Vagina (tissue), 2 donors: ENCODE measurements around the gene PPP6R2.

Experiments
- POLR2A ChIP-seq, 2 donors: fragments of 450-650 bp; IDR thresholded peaks; one replicate each; pipeline ENCODE4 v1.6.1; 2017; ENCODE audit warnings: antibody characterized with exemption in 2 of 2, mild to moderate bottlenecking in 2 of 2, moderate library complexity in 2 of 2
- POLR2AphosphoS5 ChIP-seq, 2 donors: sonication (generic); formaldehyde crosslinking; IDR thresholded peaks; one replicate each; pipeline ENCODE4 v1.9.0; 2017; ENCODE audit warnings: antibody characterized with exemption in 2 of 2, mild to moderate bottlenecking in 2 of 2, low read depth in 1 of 2; ENCODE audit not compliant: insufficient read depth in 1 of 2
- TF ChIP-seq, protein P1 (sequence below), 3 experiments: fragments of 450-650 bp in 2 of 3; fragments of 200-600 bp in 1 of 3; sonication (generic) in 1 of 3; IDR thresholded peaks; one replicate each; pipeline ENCODE4 v1.5.1; 2017 to 2019; ENCODE audit warnings: antibody characterized with exemption in 3 of 3, mild to moderate bottlenecking in 2 of 3, moderate library complexity in 2 of 3

DNA sequence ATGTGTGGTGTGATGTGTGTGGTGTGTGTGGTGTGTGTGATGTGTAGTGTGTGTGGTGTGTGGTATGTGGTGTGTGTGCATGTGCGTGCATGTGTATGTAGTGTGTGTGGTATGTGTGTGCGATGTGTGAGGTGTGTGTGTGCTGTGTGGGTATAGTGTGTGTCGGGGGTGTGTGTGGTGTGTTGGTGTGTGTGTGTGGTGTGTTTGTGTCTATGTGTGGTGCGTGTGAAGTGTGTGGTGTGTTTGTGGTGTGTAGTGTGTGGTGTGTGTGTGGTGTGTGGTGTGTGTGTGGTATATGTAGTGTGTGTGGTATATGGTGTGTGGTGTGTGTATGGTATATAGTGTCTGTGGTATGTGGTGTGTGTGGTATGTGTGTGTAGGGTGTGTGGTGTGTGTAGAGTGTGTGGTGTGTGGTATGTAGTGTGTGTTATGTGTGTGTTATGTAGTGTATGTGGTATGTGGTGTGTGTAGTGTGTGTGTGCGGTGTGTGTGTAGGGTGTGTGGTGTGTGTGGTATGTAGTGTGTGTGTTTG, 5.0 kb upstream of the PPP6R2 start:
- TF ChIP-seq, protein P1, sequence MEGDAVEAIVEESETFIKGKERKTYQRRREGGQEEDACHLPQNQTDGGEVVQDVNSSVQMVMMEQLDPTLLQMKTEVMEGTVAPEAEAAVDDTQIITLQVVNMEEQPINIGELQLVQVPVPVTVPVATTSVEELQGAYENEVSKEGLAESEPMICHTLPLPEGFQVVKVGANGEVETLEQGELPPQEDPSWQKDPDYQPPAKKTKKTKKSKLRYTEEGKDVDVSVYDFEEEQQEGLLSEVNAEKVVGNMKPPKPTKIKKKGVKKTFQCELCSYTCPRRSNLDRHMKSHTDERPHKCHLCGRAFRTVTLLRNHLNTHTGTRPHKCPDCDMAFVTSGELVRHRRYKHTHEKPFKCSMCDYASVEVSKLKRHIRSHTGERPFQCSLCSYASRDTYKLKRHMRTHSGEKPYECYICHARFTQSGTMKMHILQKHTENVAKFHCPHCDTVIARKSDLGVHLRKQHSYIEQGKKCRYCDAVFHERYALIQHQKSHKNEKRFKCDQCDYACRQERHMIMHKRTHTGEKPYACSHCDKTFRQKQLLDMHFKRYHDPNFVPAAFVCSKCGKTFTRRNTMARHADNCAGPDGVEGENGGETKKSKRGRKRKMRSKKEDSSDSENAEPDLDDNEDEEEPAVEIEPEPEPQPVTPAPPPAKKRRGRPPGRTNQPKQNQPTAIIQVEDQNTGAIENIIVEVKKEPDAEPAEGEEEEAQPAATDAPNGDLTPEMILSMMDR (IDR thresholded peaks at IDR 0.05) = no peak
- no peak for TF ChIP-seq POLR2A (IDR thresholded peaks at IDR 0.05)
- no peak for TF ChIP-seq POLR2AphosphoS5 (IDR thresholded peaks at IDR 0.05; ENCODE audit: insufficient read depth in 1 of 2, low read depth in 1 of 2)
